Brain pericyte (primary cell): ENCODE measurements around the gene TMEM235.
"Not testable (repeated sequence)": the region's sequence is repeated elsewhere in the genome, so short reads cannot be mapped to it uniquely, and the experiment has no call there.

Experiments
- DNase-seq: peaks from one replicate; pipeline ENCODE4 v3.0.0-alpha.2; 2012; ENCODE audit warnings: low read depth, low spot score

The TMEM235 gene

DNA sequence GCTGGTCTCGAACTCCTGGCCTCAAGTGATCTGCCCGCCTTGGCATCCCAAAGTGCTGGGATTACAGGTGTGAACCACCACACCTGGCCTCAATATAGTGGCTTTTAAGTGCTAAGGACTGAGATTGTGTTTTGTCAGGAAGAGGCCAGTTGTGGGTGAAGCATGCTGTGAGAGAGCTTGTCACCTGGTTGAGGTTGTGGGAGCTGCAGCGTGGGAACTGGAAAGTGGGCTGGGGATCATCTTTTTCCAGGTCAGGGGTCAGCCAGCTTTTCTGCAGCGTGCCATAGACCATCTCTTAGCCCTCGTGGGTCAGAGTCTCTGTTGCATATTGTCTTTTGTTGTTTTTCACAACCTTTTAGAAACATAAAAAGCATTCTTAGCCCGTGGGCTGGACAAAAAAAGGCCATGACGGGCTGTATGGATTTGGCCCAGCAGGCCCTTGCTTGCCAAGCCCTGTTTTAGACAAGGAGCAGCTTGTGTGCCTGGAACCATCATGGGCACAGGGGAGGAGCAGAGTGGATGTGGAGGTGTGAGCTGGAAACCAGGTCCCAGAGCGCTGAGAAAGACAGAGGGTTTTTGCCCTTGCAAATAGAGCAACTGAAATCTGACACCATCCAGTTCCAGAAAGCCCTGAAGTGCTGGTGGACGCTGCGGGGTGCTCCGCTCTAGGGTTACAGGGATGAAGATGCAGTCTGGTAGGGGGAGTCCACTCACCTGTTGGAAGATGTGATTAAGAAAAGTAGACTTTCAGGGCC is 11.9 kb upstream of the TMEM235 start:
- no peak for DNase-seq

DNA sequence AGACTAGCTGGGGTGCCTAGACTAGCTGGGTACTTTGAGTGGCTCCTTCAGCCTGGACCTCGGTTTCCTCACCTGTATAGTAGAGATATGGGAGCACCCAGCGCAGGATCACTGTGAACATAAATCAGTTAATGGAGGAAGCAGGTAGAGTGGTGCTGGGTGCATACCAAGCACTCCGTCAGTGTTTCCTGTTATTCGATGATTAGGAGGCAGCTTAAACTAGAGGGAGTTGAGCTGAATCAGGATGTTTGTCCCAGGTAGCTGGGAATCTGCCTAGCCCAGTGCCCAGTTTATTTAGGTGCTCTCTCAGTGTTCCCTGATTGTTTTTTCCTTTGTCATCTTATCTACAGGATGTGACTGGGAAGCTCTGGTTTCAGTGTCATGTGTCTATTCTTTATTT is 8.4 kb upstream of the TMEM235 start:
- DNase-seq, result no peak

DNA sequence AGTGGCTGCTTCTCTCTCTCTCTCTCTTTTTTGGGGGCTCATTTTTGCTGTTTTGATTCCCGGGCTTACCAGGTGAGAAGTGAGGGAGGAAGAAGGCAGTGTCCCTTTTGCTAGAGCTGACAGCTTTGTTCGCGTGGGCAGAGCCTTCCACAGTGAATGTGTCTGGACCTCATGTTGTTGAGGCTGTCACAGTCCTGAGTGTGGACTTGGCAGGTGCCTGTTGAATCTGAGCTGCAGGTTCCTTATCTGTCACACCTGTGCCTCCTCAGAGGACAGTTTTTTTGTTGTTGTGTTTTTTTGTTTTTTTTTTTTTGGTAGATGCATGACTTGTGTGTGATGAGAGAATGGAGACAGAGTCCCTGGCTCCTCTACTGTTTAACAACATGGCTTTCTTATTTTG is 7.7 kb upstream of the TMEM235 start:
- DNase-seq, result no peak

DNA sequence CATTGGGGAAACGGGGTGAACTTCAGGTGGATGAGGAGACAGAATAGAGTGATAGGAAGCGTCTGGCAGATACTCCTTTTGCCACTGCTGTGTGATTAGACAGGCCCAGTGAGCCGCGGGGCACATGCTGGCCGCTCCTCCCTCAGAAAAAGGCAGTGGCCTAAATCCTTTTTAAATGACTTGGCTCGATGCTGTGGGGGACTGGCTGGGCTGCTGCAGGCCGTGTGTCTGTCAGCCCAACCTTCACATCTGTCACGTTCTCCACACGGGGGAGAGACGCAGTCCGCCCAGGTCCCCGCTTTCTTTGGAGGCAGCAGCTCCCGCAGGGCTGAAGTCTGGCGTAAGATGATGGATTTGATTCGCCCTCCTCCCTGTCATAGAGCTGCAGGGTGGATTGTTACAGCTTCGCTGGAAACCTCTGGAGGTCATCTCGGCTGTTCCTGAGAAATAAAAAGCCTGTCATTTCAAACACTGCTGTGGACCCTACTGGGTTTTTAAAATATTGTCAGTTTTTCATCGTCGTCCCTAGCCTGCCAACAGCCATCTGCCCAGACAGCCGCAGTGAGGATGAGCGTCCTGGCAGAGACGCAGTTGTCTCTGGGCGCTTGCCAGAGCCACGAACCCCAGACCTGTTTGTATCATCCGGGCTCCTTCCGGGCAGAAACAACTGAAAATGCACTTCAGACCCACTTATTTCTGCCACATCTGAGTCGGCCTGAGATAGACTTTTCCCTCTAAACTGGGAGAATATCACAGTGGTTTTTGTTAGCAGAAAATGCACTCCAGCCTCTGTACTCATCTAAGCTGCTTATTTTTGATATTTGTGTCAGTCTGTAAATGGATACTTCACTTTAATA is 7.0 kb upstream of the TMEM235 start:
- DNase-seq, result no peak

DNA sequence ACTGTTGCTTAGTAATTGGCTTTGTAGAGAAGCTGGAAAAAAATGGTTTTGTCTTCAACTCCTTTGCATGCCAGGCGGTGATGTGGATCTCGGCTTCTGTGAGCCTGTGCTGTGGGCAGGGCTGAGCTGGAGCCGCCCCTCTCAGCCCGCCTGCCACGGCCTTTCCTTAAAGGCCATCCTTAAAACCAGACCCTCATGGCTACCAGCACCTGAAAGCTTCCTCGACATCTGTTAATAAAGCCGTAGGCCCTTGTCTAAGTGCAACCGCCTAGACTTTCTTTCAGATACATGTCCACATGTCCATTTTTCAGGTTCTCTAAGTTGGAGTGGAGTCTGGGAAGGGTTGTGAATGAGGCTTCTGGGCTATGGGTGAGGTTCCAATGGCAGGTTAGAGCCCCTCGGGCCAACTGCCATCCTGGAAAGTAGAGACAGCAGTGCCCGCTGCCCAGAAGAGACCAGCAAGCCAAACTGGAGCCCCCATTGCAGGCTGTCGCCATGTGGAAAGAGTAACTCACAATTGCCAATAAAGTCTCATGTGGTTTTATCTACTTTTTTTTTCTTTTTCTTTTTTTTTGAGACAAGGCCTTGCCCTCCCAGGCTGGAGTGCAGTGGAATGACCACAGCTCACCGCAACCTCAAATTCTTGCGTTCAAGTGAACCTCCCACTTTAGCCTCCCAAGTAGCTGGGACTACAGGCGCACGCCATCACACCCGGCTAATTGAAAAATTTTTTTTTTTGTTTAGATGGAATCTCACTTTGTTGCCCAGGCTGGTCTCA is 6.2 kb upstream of the TMEM235 start:
- no peak for DNase-seq

DNA sequence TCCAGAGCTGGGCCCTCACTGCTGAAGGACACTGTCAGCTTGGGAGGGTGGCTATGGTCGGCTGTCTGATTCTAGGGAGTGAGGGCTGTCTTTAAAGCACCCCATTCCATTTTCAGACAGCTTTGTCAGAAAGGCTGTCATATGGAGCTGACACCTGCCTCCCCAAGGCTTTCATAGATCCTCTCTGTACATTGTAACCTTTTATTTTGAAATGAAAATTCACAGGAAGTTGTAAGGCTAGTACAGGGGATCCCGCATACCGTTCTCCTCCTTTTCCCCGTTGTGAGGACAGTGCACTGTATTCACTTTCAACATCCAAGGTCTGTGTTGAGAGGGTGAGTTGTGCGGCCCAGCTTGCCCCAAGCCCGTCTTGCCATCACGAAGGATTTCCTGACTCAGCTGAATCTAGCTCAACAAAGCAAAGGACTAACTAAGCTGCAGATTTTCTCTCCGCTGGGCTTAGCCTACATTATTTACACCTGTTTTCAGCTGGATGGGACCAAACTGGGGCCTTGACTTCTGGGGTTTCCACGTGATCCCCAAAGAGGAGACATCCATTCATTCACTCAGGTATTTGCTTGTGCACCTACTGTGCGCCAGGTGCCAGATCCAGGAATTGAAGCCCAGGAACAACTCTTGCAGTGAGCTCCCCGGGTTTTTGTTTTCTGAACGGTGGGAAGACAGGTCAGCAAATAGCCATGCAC is 5.2 kb upstream of the TMEM235 start:
- DNase-seq, result no peak

DNA sequence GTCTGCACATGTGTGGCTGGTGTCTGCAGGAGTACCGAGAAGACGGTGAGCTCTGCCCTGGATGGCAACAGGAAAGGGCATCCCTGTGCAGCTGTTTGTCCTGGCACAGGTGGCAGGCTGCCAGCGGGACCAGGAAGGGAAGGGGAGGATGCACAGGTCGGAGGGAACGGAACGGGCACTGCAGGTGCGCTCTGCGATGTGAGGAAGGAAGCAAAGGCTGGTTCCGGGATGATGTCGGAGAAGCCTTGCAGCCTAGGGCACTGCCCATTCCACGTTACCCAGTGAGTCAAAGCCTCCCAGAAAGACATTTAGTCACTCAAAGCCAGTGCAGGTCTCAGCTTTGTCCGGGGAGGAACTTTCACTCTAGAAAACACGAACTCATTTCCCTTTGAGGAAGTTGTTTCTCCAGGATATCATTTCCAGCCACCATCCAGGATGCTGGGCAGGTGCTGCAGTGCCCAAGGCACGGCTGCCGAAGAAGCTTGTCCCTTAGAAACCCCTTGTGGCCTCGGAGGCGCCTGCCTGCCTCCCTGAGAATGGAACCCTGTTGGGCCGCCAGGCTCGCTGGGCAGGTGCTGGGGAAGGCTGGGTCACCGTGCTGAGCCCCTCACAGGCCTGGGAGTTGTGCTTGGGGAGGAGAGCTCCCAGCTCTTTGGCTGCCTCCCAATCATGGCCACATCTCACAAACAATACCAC is 4.5 kb upstream of the TMEM235 start:
- DNase-seq, result no peak

DNA sequence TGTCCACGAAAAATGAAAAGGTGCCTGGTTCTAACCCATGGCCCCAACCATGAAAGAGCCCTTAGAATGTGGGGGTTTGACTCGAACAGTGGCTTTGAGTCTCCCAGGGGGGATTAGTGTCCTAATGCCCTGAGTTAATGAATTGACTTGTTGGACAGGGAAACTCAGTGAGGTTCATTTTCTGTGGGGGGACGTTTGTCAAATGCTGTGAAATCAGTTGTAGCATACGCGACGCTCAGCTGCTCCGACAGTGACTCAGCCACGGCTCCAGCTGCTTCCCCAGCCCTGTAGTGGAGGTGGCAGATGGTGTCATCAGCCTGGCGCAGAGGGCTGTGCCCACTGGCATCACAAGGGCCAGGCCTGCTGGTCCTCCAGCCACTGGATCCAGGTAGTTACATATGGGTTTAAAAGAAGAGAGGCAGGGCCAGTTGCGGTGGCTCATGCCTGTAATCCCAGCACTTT is 3.9 kb upstream of the TMEM235 start:
- DNase-seq, result no peak

DNA sequence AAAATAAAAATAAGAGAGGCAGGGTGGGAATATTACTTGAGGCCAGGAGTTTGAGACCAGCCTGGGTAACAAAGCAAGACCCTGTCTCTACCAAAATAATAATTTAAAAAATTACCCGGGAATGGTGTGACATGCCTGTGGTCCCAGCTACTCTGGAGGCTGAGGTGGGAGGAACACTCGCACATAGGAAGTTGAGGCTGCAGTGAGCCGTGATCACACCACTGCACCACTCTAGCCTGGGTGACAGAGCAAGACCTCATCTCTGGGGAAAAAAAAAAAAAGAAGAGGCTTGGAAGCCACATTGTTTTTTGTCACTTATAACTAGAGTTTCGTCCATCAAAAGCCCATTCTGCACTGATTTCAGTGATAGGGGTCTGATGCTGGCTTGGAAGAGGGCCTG is 3.3 kb upstream of the TMEM235 start:
- DNase-seq, result no peak

DNA sequence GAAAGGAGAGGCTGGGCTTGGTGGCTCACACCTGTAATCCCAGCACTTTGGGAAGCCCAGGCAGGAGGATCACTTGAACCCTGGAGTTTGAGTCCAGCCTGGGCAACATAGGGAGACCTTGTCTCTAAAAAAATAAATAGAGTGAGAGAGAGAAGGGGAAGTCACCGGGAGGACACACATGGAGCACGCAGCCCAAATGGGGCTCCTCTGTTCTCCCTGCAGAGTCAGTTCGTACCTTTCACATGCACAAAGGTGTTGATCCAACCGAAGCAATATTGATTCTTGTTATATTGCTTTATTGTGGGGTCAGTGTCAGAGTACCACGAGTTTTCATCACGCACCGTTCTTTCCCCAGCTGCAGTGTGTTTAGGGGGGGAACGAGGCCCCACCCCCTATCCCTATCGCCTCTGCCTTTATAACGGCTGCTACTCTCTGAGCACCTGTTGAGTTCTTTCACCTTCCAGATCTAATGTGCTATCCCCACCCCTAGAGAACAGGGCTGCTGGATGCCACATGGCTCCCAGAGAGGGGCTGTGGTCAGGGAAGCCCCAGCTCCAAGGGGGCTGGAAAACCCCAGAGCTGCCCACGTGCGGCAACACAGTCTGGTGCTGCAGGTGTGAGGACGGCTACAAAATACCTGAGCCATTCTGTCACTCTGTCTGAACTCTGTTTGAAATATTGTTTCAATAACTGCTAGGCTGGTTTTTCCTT is 1.0 kb upstream of the TMEM235 start:
- no peak for DNase-seq

DNA sequence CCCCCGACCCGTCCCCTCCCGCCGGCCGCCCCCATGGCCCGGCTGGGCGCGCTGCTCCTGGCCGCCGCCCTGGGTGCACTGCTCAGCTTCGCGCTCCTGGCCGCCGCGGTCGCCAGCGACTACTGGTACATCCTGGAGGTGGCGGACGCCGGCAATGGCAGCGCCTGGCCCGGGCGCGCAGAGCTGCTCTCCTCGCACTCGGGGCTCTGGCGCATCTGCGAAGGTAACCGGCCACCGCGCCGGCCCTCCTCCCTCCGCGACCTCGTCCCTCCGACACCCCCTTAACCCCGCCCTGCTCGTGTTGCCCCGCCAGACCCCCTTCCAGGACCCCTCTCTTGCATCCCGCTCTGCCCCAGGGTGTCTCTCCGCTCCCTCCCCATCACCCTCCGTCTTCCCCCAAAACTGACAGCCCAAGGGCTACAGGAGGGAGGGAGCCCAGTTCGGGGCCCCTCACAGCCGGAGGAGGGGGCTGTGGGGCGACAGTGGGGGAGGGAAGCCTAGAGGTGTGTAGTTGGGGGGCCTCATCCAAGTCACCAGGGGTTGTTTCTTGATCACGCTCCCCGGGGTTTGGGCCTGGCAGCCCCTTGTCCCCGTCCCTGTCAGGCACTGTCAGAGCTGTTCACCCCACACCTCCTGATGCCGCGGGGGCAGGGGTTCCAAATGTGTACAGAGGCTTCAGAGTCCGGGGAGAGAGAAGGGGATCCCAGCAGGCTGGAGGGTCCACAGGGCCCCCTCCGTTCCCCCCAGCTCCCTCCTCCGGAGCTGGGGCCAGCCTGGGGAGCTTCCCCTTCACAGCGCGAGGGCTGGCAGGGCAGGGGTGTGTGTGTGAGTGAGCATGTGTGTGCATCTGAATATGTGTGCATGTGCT is 794 bp downstream of the TMEM235 start:
- DNase-seq, result no peak

DNA sequence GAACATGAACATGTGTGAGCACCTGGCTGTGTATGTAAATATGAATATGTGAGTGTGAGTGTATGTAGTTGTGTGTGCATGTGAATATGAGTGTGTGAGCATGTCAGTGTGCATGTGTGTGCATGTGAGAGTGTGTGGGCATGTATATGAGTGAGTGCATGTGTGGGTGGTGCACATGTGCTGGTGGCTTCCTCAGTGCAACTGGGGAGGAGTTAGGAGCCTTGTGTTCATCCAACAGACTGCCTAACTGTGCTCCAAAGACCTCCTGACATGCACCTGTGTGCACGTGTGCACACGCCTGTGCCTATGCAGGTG is 1.4 kb downstream of the TMEM235 start:
- no peak for DNase-seq

DNA sequence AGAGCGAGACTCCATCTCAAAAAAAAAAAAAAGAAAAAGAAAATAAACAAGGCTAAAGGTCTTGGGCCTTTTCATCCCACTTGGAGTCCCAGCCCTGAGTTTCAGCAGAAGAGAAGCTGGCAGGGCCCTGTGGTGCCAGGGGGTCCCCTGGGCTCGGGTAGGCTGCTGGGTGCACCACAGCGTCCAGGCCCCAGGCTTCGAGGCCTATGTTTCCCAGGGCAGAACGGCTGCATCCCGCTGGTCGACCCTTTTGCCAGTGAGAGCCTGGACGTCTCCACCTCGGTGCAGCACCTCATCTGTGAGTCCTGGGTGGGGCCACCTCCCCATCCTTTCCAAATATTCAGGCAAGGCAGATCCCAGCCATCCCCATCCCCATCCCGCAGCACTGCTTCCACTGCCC is 2.2 kb downstream of the TMEM235 start:
- DNase-seq, result no peak

DNA sequence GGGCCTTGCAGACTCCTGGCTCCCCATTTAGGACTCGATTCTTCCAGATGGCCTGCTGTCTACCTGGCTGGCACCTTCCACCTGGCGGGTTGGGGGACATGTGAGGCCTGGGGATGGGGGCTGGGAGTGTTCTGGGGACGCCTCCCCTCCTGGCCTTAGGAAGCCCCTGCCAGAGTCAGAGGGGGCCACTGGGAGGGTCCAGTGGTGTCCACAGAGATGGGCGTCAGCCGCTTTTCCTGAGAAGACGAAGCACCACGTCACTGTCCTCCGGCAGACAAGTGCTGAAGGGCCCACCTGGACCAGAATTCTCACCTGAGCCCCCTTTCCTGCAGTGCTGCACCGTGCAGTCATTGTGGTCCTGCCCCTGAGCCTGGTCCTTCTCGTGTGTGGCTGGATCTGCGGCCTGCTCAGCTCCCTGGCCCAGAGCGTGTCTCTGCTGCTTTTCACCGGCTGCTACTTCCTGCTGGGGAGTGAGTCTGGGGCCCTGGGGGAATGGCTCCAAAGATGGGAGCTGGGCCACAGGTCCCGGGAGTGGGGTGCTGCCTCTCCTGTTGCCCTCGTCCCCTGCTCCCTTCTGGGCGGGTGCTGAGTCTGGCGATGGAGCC is 2.9 kb downstream of the TMEM235 start:
- no peak for DNase-seq

DNA sequence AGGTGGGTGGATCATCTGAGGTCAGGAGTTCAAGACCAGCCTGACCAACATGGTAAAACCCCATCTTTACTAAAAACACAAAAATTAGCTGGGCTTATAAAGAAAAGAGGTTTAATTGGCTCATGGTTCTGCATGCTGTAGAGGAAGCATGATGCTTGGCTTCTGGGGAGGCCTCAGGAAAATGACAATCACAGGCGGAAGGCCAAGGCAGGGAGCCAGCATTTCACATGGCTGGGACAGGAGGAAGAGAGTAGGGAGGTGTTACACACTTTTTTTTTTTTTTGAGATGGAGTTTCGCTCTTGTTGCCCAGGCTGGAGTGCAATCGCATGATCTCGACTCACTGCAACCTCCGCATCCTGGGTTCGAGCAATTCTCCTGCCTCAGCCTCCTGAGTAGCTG is 3.6 kb downstream of the TMEM235 start:
- DNase-seq, result not testable (repeated sequence)

DNA sequence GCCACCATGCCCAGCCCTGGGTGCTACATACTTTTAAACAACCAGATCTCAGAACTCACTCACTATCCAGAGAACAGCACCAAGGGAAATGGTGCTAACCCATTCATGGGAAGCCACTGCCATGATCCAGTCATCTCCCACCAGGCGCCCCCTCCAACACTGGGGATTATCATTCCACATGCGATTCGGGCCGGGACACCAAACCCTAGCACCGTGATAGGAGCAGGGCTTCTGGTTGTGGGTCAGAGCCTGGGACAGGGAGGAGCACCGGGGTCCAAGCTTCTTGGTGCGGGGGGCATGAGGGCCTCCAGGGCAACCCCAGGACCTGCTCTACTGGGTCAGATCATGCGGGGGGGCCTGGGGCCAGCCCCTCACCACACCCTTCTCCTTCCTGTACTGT is 4.5 kb downstream of the TMEM235 start:
- no peak for DNase-seq

DNA sequence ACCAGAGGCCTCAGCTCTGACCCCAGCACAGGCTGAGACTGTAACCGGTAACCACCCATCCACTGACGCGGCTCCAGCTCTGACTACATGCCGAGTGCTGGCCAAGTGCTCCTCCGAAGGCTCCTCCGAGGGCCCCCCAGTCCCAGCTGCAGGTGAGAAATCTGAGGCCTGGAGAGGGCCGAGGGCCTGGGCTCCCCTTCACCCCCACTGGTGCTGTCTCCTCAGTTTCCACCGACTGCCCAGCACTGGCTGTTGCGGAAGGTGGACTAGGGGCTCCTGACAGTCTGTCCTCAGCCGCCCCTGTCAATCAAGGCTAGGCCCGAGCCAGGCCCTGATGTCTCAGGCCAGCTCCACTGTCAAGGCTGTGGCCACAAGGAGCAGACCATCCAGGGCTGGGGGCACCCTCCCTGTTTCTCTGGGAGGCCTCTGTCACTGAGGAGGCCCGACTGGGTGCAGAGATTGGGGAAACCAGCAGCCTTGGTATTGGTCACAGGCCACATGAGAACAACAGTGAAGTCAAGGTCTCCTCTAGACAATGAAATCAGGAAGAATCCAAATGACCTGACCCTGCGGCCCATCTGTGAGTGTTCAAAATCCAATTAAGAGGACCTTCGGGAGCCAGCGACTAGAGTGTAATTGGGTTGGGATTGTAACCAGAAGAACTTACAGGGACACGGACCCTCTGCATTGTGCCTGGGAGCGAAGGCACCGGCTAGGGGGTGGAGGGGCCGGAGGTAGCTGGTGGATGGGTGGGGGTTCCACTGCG is 5.1 kb downstream of the TMEM235 start:
- DNase-seq, result no peak

DNA sequence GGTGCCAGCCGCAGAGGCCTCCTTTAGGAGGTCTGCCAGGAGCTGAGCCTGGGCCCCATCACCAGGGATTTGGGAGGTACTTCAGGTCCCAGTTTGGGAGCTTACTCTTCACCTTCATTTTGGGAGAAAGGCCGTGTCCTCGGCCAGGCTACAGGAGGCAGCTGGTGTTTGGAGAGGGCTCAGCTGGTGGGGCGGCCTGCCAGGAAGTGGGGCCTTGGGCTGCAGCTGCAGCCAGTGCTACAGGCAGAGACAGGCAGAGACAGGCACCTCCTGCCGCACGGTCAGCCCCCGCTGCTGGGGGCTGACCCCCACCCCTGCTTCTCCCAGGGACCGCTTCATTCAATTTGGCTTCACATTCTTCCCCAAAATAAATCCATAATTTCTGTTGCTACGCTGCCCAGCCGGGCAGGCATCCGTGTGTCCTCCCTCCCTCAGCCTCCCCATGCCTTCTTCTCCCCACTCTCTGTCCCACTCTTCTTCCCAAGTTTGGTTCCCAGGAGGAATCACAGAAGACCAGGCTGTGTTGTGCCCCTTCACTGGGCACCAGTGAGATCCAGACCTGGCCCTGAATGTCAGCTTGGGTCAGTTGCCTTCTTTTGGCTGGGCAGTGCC is 6.1 kb downstream of the TMEM235 start:
- DNase-seq, result no peak
